DND-41 (cell line): ENCODE data around the gene BFSP2.
A peak's percentile ranks its signal among the peaks of the same experiment; 100 is the strongest.

Experiments
- ATAC-seq: fragments of 200-7000 bp; cut with Tn5 transposase; 3 replicates; pipeline ENCODE4 v1.9.1; 2021; ENCODE audit warnings: low read depth; ENCODE audit not compliant: insufficient read depth
- DNase-seq: peaks from one replicate; pipeline ENCODE4 v3.0.0-alpha.2; 2020
- H2AFZ ChIP-seq: 2 replicates; pipeline ENCODE4 v1.6.0; 2012; ENCODE audit warnings: low read depth, low read length
- H3K27ac ChIP-seq: 2 replicates; pipeline ENCODE4 v1.5.1; 2012; ENCODE audit warnings: low read length, inconsistent platforms
- H3K27me3 ChIP-seq: fragments of 200-600 bp; sonication (generic); 2 replicates; pipeline ENCODE4 v1.6.0; 2012; ENCODE audit warnings: low read length, mild to moderate bottlenecking, inconsistent platforms; ENCODE audit not compliant: insufficient read depth, poor library complexity
- H3K36me3 ChIP-seq: 2 replicates; pipeline ENCODE4 v1.5.1; 2012; ENCODE audit warnings: low read length, inconsistent platforms; ENCODE audit not compliant: insufficient read depth
- H3K4me1 ChIP-seq: 2 replicates; pipeline ENCODE4 v1.5.1; 2012; ENCODE audit warnings: mild to moderate bottlenecking, low read length; ENCODE audit not compliant: insufficient read depth
- H3K4me2 ChIP-seq: 2 replicates; pipeline ENCODE4 v1.6.0; 2012; ENCODE audit warnings: mild to moderate bottlenecking, moderate library complexity, low read length, inconsistent platforms; ENCODE audit not compliant: insufficient read depth
- H3K4me3 ChIP-seq, 2 experiments: fragments of 200-600 bp in 1 of 2; shearing (Covaris generic) in 1 of 2; 2 replicates each; pipeline ENCODE4 v1.5.1; 2012 to 2016; ENCODE audit warnings: inconsistent platforms in 2 of 2, low read length in 2 of 2, mild to moderate bottlenecking in 2 of 2, low read depth in 1 of 2, moderate library complexity in 1 of 2
- H3K79me2 ChIP-seq: 2 replicates; pipeline ENCODE4 v1.6.0; 2012; ENCODE audit warnings: low read length, inconsistent platforms; ENCODE audit not compliant: insufficient read depth
- H3K9ac ChIP-seq: 2 replicates; pipeline ENCODE4 v1.6.0; 2012; ENCODE audit warnings: low read depth, mild to moderate bottlenecking, inconsistent platforms, low read length, moderate library complexity
- H3K9me3 ChIP-seq: 2 replicates; pipeline ENCODE4 v1.5.1; 2012; ENCODE audit warnings: low read length, moderate library complexity, mild to moderate bottlenecking, inconsistent platforms; ENCODE audit not compliant: insufficient read depth, severe bottlenecking
- H4K20me1 ChIP-seq: 2 replicates; pipeline ENCODE4 v1.6.0; 2012; ENCODE audit warnings: low read length; ENCODE audit not compliant: insufficient read depth
- EZH2 ChIP-seq: IDR thresholded peaks from 3 replicates; pipeline ENCODE4 v1.6.1; 2012; ENCODE audit warnings: borderline replicate concordance, low read depth, mild to moderate bottlenecking, moderate library complexity, low read length, inconsistent platforms; ENCODE audit not compliant: severe bottlenecking
- TF ChIP-seq, protein P1 (sequence below): IDR thresholded peaks from 2 replicates; pipeline ENCODE4 v1.5.1; 2012; ENCODE audit warnings: borderline replicate concordance, low read length, moderate library complexity, mild to moderate bottlenecking; ENCODE audit not compliant: poor library complexity, severe bottlenecking; ENCODE audit errors: extremely low read depth

Gene BFSP2

DNA sequence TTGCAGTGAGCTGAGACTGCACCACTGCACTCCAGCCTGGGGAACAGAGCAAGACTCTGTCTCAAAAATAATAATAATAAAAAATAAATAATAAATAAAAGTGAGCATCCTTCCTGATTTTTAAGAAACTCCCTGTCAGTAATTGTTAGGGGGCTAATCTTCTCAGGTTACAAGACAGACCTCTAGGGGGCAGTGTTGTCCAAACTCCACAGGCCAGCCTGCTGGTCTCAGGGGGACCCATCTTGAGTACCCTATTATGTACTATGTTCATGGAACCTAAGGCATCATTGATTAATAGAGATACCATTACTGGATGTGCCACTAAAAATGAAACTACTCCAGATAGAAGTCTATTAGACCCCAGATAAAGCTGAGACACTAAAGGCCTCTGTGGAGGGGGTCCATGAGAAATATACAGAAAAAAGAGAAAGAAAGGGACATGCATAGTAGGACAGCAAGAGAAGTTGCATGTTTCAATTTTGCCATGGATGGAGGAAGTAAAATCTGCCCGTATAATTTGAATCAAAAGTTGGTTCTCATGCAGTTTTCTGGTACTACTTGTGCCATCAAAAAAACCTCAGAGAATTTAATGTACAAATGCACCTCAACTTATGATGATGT, 88.2 kb downstream of the BFSP2 start:
- Histone ChIP-seq H3K36me3 (no peaks in the 10 kb centered on the region), H3K27ac (no peak overlapping the region), H4K20me1 (no peaks in the 10 kb centered on the region), H3K9ac (no peak overlapping the region), H2AFZ (no peak overlapping the region), H3K4me1 (no peaks in the 10 kb centered on the region), H3K4me3 (no peak overlapping the region), H3K4me2 (no peak overlapping the region), H3K27me3 (no peaks in the 10 kb centered on the region), H3K79me2 (no peaks in the 10 kb centered on the region), H3K9me3 (peaks cover 14% of the 10 kb centered on the region)
- DNase-seq (no peak), ATAC-seq (no peak)
- TF ChIP-seq, protein P1, sequence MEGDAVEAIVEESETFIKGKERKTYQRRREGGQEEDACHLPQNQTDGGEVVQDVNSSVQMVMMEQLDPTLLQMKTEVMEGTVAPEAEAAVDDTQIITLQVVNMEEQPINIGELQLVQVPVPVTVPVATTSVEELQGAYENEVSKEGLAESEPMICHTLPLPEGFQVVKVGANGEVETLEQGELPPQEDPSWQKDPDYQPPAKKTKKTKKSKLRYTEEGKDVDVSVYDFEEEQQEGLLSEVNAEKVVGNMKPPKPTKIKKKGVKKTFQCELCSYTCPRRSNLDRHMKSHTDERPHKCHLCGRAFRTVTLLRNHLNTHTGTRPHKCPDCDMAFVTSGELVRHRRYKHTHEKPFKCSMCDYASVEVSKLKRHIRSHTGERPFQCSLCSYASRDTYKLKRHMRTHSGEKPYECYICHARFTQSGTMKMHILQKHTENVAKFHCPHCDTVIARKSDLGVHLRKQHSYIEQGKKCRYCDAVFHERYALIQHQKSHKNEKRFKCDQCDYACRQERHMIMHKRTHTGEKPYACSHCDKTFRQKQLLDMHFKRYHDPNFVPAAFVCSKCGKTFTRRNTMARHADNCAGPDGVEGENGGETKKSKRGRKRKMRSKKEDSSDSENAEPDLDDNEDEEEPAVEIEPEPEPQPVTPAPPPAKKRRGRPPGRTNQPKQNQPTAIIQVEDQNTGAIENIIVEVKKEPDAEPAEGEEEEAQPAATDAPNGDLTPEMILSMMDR, result peak; percentile 27
- TF ChIP-seq EZH2, result no peak

DNA sequence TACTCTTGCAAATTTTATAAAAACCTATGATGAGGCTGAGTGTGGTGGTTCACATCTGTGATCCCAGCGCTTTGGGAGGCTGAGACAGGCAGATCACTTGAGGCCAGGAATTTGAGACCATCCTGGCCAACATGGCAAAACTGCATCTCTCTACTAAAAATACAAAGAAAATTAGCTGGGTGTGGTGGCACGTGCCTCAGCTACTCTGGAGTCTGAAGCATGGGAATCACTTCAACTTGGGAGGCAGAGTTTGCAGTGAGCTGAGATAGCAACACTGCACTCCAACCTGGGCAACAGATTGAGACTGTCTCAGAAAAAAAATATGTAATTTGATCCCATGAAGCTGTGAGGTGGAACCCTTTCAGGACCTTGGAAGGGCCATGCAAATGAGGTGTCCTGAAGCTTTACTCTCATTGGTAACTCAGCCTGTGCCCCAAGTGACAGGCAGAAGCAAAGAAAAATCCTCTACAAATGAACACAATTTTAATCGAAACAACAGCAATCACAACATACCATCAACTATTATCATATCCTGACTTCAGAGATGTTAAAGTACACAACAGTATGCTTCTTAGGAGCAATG, 89.0 kb downstream of the BFSP2 start:
- Histone ChIP-seq H4K20me1 (no peaks in the 10 kb centered on the region), H3K4me2 (no peak overlapping the region), H3K9ac (no peak overlapping the region), H2AFZ (no peak overlapping the region), H3K27me3 (no peaks in the 10 kb centered on the region), H3K9me3 (peaks cover 14% of the 10 kb centered on the region), H3K4me1 (no peaks in the 10 kb centered on the region), H3K36me3 (no peaks in the 10 kb centered on the region), H3K79me2 (no peaks in the 10 kb centered on the region), H3K4me3 (no peak overlapping the region), H3K27ac (no peak overlapping the region)
- TF ChIP-seq, protein P1, result no peak
- TF ChIP-seq EZH2, result no peak
- ATAC-seq (no peak), DNase-seq (no peak)

DNA sequence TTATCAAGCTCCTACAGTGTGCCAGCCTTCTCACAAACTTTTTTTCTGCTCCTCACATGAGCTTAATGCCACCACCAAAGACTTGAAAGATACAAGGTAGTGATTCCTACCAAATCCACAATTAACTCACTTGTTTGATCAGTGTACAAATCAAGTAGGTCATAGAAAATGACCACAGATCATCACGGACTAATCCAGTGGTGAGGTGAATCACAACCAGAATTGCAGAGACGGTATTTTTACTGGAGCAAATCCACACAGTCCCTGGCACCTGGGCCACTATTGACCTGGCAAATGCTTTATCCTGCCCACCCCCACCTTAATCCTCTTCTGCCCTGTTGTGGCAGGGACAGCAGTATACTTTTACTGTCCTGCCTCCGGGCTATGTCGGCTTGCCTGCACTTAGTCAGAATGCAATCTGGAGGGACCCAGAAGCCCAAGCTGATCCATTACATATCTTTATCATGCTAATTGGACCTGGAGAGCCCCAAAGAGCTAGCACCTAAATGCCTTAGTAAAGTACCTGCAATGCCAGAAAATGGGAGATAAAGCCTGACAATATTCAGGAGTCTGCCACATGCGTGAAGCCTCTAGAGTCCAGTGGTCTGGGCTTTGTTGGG, 89.7 kb downstream of the BFSP2 start:
- ATAC-seq, result no peak
- Histone ChIP-seq H3K36me3 (no peaks in the 10 kb centered on the region), H3K9me3 (peaks cover 14% of the 10 kb centered on the region), H3K4me2 (no peak overlapping the region), H3K27ac (no peak overlapping the region), H3K79me2 (no peaks in the 10 kb centered on the region), H4K20me1 (no peaks in the 10 kb centered on the region), H2AFZ (no peak overlapping the region), H3K4me3 (no peak overlapping the region), H3K27me3 (no peaks in the 10 kb centered on the region), H3K9ac (no peak overlapping the region), H3K4me1 (no peaks in the 10 kb centered on the region)
- no peak for TF ChIP-seq EZH2
- TF ChIP-seq, protein P1, result no peak
- no peak for DNase-seq
